HG02970 (cell line): ENCODE measurements around the gene RBPMS2.

Experiments
- ATAC-seq: cut with Tn5 transposase; IDR thresholded peaks from one replicate; pipeline ENCODE4 v1.9.1; 2021; ENCODE audit warnings: mild to moderate bottlenecking, moderate library complexity, moderate number of reproducible peaks; ENCODE audit not compliant: unreplicated experiment, low FRiP score

The RBPMS2 gene

GRCh38 chr15:64732156-64732860 lies 43.1 kb downstream of the RBPMS2 start:
- no peak for ATAC-seq

- ATAC-seq = no peak
Observed at GRCh38 chr15:64731805-64732151, 43.6 kb downstream of the RBPMS2 start.

- ATAC-seq = peak; percentile 43
Observed at GRCh38 chr15:64731012-64731804, 44.2 kb downstream of the RBPMS2 start.

GRCh38 chr15:64730151-64730550 lies 45.2 kb downstream of the RBPMS2 start:
- no peak for ATAC-seq

DNA sequence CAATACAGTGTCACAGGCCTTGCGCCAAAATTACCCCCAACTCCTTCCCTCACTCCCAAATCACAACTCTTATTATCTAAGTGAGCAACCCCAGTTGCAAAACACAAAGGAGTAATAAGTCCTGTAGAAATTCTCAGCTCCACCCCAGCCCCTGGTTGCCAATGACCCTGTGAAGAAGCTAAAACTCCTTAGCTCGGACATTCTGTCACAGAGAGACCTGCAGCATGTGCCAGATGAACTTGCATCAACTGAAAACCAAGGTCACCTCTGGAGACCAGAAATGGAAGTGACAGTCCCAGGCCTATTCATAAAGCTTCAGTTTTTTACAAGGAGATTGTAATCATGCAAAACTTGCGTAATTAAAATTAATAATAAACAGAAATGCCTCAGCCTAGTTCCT lies 55.2 kb downstream of the RBPMS2 start:
- no peak for ATAC-seq

DNA sequence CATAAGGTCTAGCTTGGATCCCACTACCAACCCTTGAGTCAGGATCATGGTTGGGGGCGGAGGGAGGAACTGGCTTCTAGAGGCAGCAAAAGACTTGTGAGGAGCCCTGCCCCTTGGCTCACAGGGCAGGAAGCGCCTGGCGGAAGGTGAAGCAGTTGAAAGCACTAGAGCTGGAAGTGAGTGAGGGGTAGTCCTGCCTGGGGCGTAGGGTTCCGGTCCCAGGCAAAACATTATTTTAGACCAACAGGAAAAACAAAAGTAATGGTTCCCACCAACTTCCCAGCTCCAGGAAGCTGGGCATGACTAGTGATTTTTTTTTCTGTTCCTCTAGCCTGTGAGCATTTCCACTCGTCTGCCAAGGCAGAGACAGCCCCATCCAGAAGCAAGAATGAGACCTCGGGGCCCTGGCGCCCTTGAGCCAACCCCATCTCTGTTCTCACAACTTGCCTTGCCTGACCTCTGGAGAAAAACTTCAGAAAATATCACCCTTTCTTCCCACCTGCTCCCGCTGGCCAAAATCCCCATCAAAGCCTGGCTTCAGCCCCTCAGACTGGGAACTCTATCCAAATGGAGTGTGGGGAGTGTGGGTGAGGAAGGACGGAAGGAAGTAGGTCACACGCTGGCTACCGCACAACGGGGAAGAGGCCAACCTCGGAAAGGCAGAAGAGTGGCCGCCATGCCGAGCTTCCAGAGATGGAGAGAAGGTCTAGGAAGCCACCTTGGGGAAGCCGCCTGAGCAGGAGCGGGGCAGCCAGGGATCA lies 57.5 kb downstream of the RBPMS2 start:
- no peak for ATAC-seq

GRCh38 chr15:64717130-64717529 lies 58.3 kb downstream of the RBPMS2 start:
- no peak for ATAC-seq

DNA sequence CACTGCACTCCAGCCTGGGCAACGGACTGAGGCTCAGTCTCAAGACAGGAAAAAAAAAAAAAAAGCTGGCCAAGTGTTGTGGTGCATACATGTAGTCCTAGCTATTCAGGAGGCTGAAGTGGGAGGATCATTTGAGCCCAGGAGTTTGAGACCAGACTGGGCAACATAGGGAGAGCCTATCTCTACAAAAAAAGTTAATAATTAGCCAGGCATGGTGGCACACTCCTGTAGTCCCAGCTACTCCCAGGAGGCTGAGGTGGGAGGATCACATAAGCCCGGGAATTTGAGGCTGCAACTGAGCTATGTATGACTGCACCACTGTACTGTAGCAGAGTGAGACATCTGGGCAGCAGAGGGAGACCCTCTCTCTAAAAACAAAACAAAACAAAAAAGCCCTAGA lies 58.9 kb downstream of the RBPMS2 start:
- ATAC-seq = no peak

DNA sequence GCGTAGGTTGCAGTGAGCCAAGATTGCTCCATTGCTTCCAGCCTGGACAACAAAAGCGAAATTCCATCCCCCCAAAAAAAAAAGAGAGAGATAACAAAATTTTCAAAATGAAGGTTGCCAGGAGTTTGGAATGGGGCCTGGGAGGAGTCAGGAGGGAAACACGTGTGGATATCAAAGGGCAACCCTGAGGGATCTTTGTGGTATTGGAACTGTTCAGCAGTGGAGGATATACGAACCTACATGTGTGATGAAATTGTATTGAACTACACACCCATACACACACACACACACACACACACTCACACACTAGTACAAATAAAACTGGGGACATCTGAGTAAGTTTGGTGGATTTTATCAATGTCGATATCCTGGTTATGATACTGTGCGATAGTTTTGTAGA lies 61.8 kb downstream of the RBPMS2 start:
- ATAC-seq = no peak

DNA sequence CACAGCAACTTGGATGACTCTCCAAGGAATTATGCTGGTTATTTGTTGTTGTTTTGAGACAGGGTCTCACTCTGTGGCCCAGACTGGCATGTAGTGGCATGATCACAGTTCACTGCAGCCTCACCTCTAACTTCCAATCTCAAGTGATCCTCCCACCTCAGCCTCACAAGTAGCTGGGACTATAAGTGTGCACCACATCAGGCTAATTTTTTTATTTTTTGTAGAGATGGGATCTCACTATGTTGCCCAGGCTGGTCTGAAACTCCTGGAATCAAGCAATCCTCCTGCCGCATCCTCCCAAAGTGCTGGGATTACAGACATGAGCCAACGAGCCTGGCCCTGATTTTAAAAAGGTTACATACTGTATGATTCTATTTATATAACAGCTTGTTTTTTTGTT lies 63.0 kb downstream of the RBPMS2 start:
- no peak for ATAC-seq

GRCh38 chr15:64710676-64711428 lies 64.5 kb downstream of the RBPMS2 start:
- ATAC-seq = no peak

- ATAC-seq = no peak
Observed at GRCh38 chr15:64706011-64706911, 69.1 kb downstream of the RBPMS2 start.

DNA sequence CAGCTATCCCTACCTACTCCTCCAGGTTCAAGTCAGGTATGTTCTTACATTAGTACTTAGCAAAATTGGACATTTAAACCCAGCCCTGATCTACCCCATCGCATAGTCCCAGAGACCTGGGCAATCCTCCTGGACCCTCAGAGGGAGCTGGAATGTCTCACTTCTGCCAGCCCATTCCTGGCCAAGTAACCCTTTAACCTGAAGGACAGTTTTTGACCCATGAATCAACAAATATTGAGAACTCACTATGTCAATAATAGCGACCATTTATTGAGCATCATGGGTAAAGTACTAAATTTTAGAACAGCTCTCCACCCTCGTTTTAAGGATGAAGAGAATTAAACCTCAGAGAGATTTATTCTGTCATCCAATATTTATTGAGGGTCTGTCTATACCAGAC lies 70.4 kb downstream of the RBPMS2 start:
- ATAC-seq = no peak

DNA sequence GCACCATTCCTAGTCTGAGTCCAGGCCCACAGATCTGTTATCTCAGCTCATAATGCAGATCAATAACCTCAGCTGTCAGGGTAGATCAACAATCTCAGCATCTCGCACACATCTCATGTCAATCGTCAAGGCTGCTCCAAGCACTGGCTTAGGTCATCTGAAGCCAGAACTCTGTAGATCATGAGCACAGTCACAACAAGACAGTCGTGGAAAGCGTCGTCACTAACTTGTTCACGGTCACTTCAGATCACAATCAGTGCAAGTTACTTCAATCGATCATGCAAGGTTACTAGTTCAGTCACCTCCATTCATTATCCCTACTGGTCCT lies 71.8 kb downstream of the RBPMS2 start:
- ATAC-seq = no peak

- peak; percentile 71 for ATAC-seq
Observed at GRCh38 chr15:64702816-64703631, 72.4 kb downstream of the RBPMS2 start.

DNA sequence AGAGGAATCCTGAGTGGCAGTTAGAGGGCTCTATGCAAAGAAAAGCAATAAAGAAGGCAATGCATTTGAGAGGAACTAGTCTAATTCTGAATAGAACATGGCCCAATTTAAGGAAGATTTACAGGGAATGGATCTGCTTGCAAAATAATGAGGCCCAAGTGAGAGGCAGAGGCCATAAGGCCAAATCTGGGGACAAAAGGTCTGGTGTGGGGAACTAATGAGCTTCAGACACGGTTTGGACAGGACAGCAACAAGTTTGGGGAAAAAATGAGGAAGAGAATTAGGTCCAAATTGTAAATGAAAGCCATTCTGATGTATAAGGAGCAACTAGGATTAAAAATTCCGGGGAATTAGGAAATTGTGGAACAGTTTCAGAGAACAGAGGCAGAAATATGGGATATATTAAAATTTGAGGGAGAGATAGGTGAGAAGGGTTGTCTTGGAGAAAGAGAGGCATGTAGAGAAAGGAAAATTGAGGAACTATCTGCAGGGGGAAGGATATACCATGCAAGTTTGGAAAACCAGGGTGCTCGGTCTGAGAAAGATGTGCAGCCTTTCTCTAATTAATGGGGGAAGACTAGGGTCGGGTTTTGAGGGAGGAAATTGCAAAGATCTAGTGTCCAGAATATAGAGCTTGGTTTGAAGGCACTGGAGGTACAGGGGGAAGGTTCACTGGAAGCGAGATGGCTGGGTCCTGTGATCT lies 73.8 kb downstream of the RBPMS2 start:
- ATAC-seq = no peak

DNA sequence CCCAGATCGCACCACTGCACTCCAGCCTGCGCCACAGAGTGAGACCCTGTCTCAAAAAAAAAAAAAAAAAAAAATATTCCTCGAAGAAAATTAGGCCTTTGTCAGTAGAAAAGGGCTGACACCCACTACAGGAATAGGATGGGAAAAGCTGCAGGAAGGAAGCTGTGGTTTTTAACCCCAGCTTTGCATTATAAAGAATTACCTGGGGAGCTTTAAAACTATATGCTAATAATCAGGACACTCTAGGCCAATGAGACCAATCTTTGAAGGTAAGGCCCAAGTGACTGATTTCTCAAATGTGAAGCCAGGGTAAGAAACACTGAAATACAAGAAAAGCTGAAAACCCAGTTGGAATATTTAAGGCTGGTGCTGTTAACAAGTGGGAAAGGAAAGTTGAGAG lies 74.3 kb downstream of the RBPMS2 start:
- no peak for ATAC-seq

- no peak for ATAC-seq
Observed at GRCh38 chr15:64699751-64700388, 75.5 kb downstream of the RBPMS2 start.
